ENCODE results near the gene UST.
"Not testable (repeated sequence)": the region's sequence is repeated elsewhere in the genome, so short reads cannot be mapped to it uniquely, and the experiment has no call there.

The UST gene

GRCh38 chr6:149032599-149033405 is 286.0 kb downstream of the UST start:
- peak overlapping the region; percentile 13 for H3K4me3 ChIP-seq (ENCODE audit: low read depth, low read length)
- DNase-seq (ENCODE audit: low read depth), result peak; percentile 96
- TF ChIP-seq CTCF (conservative IDR thresholded peaks at IDR 0.05; ENCODE audit: low read depth, low read length), result no peak

GRCh38 chr6:149033454-149033853 is 286.6 kb downstream of the UST start:
- no peak overlapping the region for H3K4me3 ChIP-seq (ENCODE audit: low read depth, low read length)
- no peak for DNase-seq (ENCODE audit: low read depth)
- TF ChIP-seq CTCF (conservative IDR thresholded peaks at IDR 0.05; ENCODE audit: low read depth, low read length), result no peak

- TF ChIP-seq CTCF (conservative IDR thresholded peaks at IDR 0.05; ENCODE audit: low read depth, low read length), result no peak
- no peak for DNase-seq (ENCODE audit: low read depth)
- no peak overlapping the region for H3K4me3 ChIP-seq (ENCODE audit: low read depth, low read length)
Observed at GRCh38 chr6:149035766-149036165, 288.9 kb downstream of the UST start.

GRCh38 chr6:149037051-149037671 is 290.3 kb downstream of the UST start:
- TF ChIP-seq CTCF (conservative IDR thresholded peaks at IDR 0.05; ENCODE audit: low read depth, low read length), result no peak
- no peak overlapping the region for H3K4me3 ChIP-seq (ENCODE audit: low read depth, low read length)
- peak; percentile 63 for DNase-seq (ENCODE audit: low read depth)

- H3K4me3 ChIP-seq (ENCODE audit: low read depth, low read length); DNase-seq (ENCODE audit: low read depth): not testable (repeated sequence)
Observed at GRCh38 chr6:149039025-149039424, 292.2 kb downstream of the UST start.

GRCh38 chr6:149041953-149042352 is 295.1 kb downstream of the UST start:
- no peak for DNase-seq (ENCODE audit: low read depth)
- TF ChIP-seq CTCF (conservative IDR thresholded peaks at IDR 0.05; ENCODE audit: low read depth, low read length), result no peak

GRCh38 chr6:149043476-149044130 is 296.8 kb downstream of the UST start:
- TF ChIP-seq CTCF (conservative IDR thresholded peaks at IDR 0.05; ENCODE audit: low read depth, low read length), result peak; percentile 63
- DNase-seq (ENCODE audit: low read depth), result peak; percentile 40
- no peak overlapping the region for H3K4me3 ChIP-seq (ENCODE audit: low read depth, low read length)

More at GRCh38 chr6:149041953-149042352, 295.1 kb downstream of the UST start:
- H3K4me3 ChIP-seq (ENCODE audit: low read depth, low read length), result no peak overlapping the region
